ENCODE data around the gene ETS2. TPM values are rescaled to one million over a fixed set of nuclear protein-coding genes. Genes with fewer than 3 reads are reported as not detected.

The ETS2 gene
- total and polyA plus RNA-seq, 2 of the 8 experiments (the other 6 are each of a cell fraction or from before 2014, with no cell fraction given), result 11.0 to 45.1 TPM

DNA sequence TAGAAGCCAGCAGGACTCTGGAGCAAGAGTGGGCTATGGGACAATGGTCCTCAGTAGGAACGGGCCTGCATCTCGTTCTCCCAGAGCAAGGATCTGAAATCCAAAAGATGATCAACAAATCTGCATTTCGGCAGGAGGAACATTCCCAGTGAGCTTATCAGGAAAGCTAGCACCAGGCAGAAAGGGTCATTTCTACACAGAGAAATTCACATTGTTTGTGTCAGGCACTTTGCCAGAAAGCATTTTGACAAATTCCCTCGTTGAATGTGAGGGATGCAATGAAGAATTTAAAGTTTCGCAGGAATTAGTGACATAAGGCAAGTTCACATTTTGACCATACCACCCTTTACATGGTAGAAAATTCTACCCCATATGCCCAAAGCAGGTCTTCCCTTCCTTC is 31.6 kb upstream of the ETS2 start:
- Histone ChIP-seq H3K9ac (replicated peaks in 1 of 4; ENCODE audit: extremely low read depth in 1 of 4, low read depth in 3 of 4, low read length in 3 of 4) (no peak overlapping the region), H3K27me3 (replicated peaks in 1 of 4; ENCODE audit: control insufficient read depth in 3 of 4, extremely low read depth in 1 of 4, insufficient read depth in 3 of 4, low read length in 3 of 4) (no peaks in the 10 kb centered on the region; a peak in 1 of 7 replicates)
- no peak for FAIRE-seq

More for the DNA sequence above, 31.6 kb upstream of the ETS2 start:
- Histone ChIP-seq H2AK5ac (ENCODE audit: low read depth, low read length) (no peak overlapping the region), H2BK5ac (ENCODE audit: low read depth, low read length) (no peak overlapping the region), H3K23me2 (ENCODE audit: low read depth, low read length) (no peaks in the 10 kb centered on the region), H2BK12ac (ENCODE audit: low read depth, low read length) (no peak overlapping the region), H4K8ac (ENCODE audit: extremely low read depth, insufficient read depth, low read length) (no peak overlapping the region), H3K79me2 (ENCODE audit: control insufficient read depth in 1 of 2, insufficient read depth in 2 of 2, low read length in 2 of 2) (no peaks in the 10 kb centered on the region), H3K56ac (replicated peaks; ENCODE audit: insufficient read length, low read depth, low read length) (no peak overlapping the region), H3K79me1 (ENCODE audit: low read depth, low read length) (no peaks in the 10 kb centered on the region), H3K4me3 (ENCODE audit: extremely low read depth in 1 of 4, insufficient read depth in 2 of 4, low read depth in 3 of 4, low read length in 4 of 4) (no peak overlapping the region), H2BK20ac (ENCODE audit: low read length) (no peak overlapping the region), H3K9me3 (ENCODE audit: insufficient read depth in 2 of 2, low read depth in 1 of 2, low read length in 1 of 2) (peaks cover 5 to 8% of the 10 kb centered on the region in 2 experiments; a peak in 1 of 4 replicates), H3K23ac (ENCODE audit: insufficient read length) (no peak overlapping the region), H3K14ac (ENCODE audit: insufficient read length) (no peak overlapping the region), H3K18ac (ENCODE audit: extremely low read depth, low read length) (no peak overlapping the region), H4K5ac (ENCODE audit: insufficient read length, low read depth, low read length) (no peak overlapping the region), H2BK120ac (replicated peaks; ENCODE audit: low read depth, low read length) (no peak overlapping the region), H2BK15ac (ENCODE audit: low read length) (no peak overlapping the region), H4K20me1 (replicated peaks in 1 of 2; ENCODE audit: control insufficient read depth in 1 of 2, insufficient read depth in 2 of 2, low read length in 2 of 2) (no peaks in the 10 kb centered on the region), H3K27ac (ENCODE audit: low read depth, low read length) (no peak overlapping the region), H3K4ac (replicated peaks; ENCODE audit: insufficient read length, low read depth, low read length) (no peak overlapping the region), H3K4me1 (replicated peaks in 1 of 4; ENCODE audit: control insufficient read depth in 3 of 4, insufficient read depth in 4 of 4, low read length in 3 of 4) (no peaks in the 10 kb centered on the region; a peak in 2 of 7 replicates), H3K4me2 (ENCODE audit: insufficient read depth in 1 of 2, low read depth in 2 of 2, low read length in 2 of 2) (no peak overlapping the region), H2AFZ (ENCODE audit: low read length) (no peak overlapping the region), H4K91ac (replicated peaks; ENCODE audit: insufficient read length, low read length) (no peak overlapping the region), H3K36me3 (ENCODE audit: control insufficient read depth in 2 of 4, insufficient read depth in 4 of 4, low read length in 3 of 4) (no peaks in the 10 kb centered on the region)
- no peak for DNase-seq (ENCODE audit: low read depth in 1 of 2, low spot score in 2 of 2)
- 91% methylated on average over 5 of the region's 5 CpGs; no CpG with 5 or more reads in 1 of the 2 experiments for WGBS, 2 experiments (ENCODE audit: extremely low coverage in 1 of 2, insufficient coverage in 1 of 2, insufficient read length in 1 of 2, insufficient replicate concordance in 2 of 2, low coverage in 1 of 2, low lambda C conversion rate in 2 of 2, missing lambda C conversion rate in 1 of 2)
- POLR2A ChIA-PET (ENCODE audit: partially characterized antibody), result no interaction called here
- TF ChIP-seq KDM5A (IDR thresholded peaks at IDR 0.05; ENCODE audit: low read length) (no peak), SRF (IDR thresholded peaks at IDR 0.05; ENCODE audit: low read depth, low read length) (no peak)
- CTCF ChIA-PET (ENCODE audit: partially characterized antibody), result interaction anchor here (0.5 to 1.0 kb wide), 2 partner anchors 43 to 948 kb away, joined by 3 read pairs; no protein-coding TSS in a partner anchor
